B cell (primary cell): ENCODE results near the gene MFSD6.
"Not testable (repeated sequence)": the region's sequence is repeated elsewhere in the genome, so short reads cannot be mapped to it uniquely, and the experiment has no call there.

Experiments used
- CTCF ChIP-seq: fragments of 200-600 bp; IDR thresholded peaks from one replicate; pipeline ENCODE4 v1.8.0; 2022; ENCODE audit warnings: antibody characterized with exemption, mild to moderate bottlenecking
- EZH2 ChIP-seq: IDR thresholded peaks from 2 replicates; pipeline ENCODE4 v1.6.1; 2012; ENCODE audit warnings: borderline replicate concordance, low read depth, mild to moderate bottlenecking, moderate library complexity, low read length; ENCODE audit not compliant: insufficient read depth, poor library complexity, severe bottlenecking

GRCh38 chr2:190468354-190468753 lies 60.2 kb downstream of the MFSD6 start:
- TF ChIP-seq CTCF, EZH2: not testable (repeated sequence)
